OCI-LY1 (cell line): Measurements from ENCODE around the gene TNFSF13.

Source experiments
- H2AFZ ChIP-seq: fragments of 200-600 bp; sonication (generic), shearing (Covaris generic); 2 replicates; pipeline ENCODE4 v1.6.0; 2014; ENCODE audit warnings: antibody characterized with exemption, mild to moderate bottlenecking, low read length
- H3F3A ChIP-seq: fragments of 200-600 bp; sonication (generic), shearing (Covaris generic); 2 replicates; pipeline ENCODE4 v1.6.0; 2014; ENCODE audit warnings: mild to moderate bottlenecking, antibody characterized with exemption, low read length, moderate library complexity; ENCODE audit not compliant: insufficient read depth
- H3K27ac ChIP-seq: fragments of 200-600 bp; sonication (generic); 2 replicates; pipeline ENCODE4 v1.5.1; 2014; ENCODE audit warnings: low read length, mixed run types, mild to moderate bottlenecking, low read depth; ENCODE audit not compliant: poor library complexity, severe bottlenecking
- H3K27me3 ChIP-seq: fragments of 200-600 bp; sonication (generic); 2 replicates; pipeline ENCODE4 v1.6.0; 2014; ENCODE audit warnings: antibody characterized with exemption, mild to moderate bottlenecking, low read length, moderate library complexity; ENCODE audit not compliant: insufficient read depth
- H3K36me3 ChIP-seq: fragments of 200-600 bp; sonication (generic); 2 replicates; pipeline ENCODE4 v1.6.1; 2014; ENCODE audit warnings: mild to moderate bottlenecking, antibody characterized with exemption, low read length, moderate library complexity, mixed read lengths; ENCODE audit not compliant: insufficient read depth
- H3K4me1 ChIP-seq: fragments of 200-600 bp; sonication (generic); 2 replicates; pipeline ENCODE4 v1.5.1; 2014; ENCODE audit warnings: mild to moderate bottlenecking, low read length, moderate library complexity; ENCODE audit not compliant: insufficient read depth, severe bottlenecking
- H3K4me2 ChIP-seq: fragments of 200-600 bp; sonication (generic), shearing (Covaris generic); 2 replicates; pipeline ENCODE4 v1.6.1; 2014; ENCODE audit warnings: low read length
- H3K4me3 ChIP-seq: fragments of 200-600 bp; sonication (generic); 2 replicates; pipeline ENCODE4 v1.5.1; 2014; ENCODE audit warnings: low read length, low read depth, mild to moderate bottlenecking, mixed read lengths; ENCODE audit not compliant: poor library complexity, severe bottlenecking
- H3K79me2 ChIP-seq: fragments of 200-600 bp; shearing (Covaris generic); 2 replicates; pipeline ENCODE4 v1.6.1; 2016; ENCODE audit warnings: mixed run types, low read length, mixed read lengths; ENCODE audit not compliant: insufficient read depth
- H3K9ac ChIP-seq: fragments of 200-600 bp; sonication (generic), shearing (Covaris generic); 2 replicates; pipeline ENCODE4 v1.6.1; 2014; ENCODE audit warnings: mild to moderate bottlenecking, low read length, mixed read lengths
- H3K9me2 ChIP-seq: fragments of 200-600 bp; sonication (generic), shearing (Covaris generic); 2 replicates; pipeline ENCODE4 v1.6.1; 2014; ENCODE audit warnings: low read depth, mild to moderate bottlenecking, low read length, mixed read lengths
- H3K9me3 ChIP-seq: fragments of 200-600 bp; shearing (Covaris generic); 2 replicates; pipeline ENCODE4 v1.6.1; 2014; ENCODE audit warnings: low read length, mixed read lengths
- H4K20me1 ChIP-seq: fragments of 200-600 bp; sonication (generic), shearing (Covaris generic); 2 replicates; pipeline ENCODE4 v1.6.0; 2016; ENCODE audit warnings: mild to moderate bottlenecking, low read length; ENCODE audit not compliant: insufficient read depth
- CTCF ChIP-seq: fragments of 200-600 bp; sonication (generic), shearing (Covaris generic); IDR thresholded peaks from 2 replicates; pipeline ENCODE4 v1.5.1; 2017; ENCODE audit warnings: mild to moderate bottlenecking, antibody characterized with exemption, low read length, moderate library complexity, mixed read lengths
- EZH2 ChIP-seq: fragments of 200-600 bp; sonication (generic), shearing (Covaris generic); IDR thresholded peaks from 2 replicates; pipeline ENCODE4 v1.8.0; 2017; ENCODE audit warnings: borderline replicate concordance, mixed run types, mild to moderate bottlenecking, antibody characterized with exemption, low read length, moderate library complexity, mixed read lengths

Gene TNFSF13

GRCh38 chr17:7563115-7563869 lies 4.7 kb downstream of the TNFSF13 start:
- no peak for TF ChIP-seq EZH2
- TF ChIP-seq CTCF: no peak
- Histone ChIP-seq H3K27me3 (peaks cover 8% of the 10 kb centered on the region; the same call in 1 of the 2 replicates), H3F3A (no peaks in the 10 kb centered on the region), H3K4me2 (peak overlapping the region; percentile 89), H3K27ac (no peak overlapping the region), H3K4me1 (peaks cover 28% of the 10 kb centered on the region), H3K79me2 (peaks cover 9% of the 10 kb centered on the region; the same call in 1 of the 2 replicates), H3K4me3 (peak overlapping the region; percentile 77), H3K9ac (peak overlapping the region; percentile 93), H3K9me2 (no peaks in the 10 kb centered on the region), H4K20me1 (no peaks in the 10 kb centered on the region), H3K36me3 (peaks cover 45% of the 10 kb centered on the region), H3K9me3 (no peaks in the 10 kb centered on the region), H2AFZ (no peak overlapping the region)

GRCh38 chr17:7569571-7569970 lies 11.0 kb downstream of the TNFSF13 start:
- no peak for TF ChIP-seq EZH2
- no peak for TF ChIP-seq CTCF
- H3K36me3 ChIP-seq: peaks cover 84% of the 10 kb centered on the region

GRCh38 chr17:7570351-7570750 lies 11.8 kb downstream of the TNFSF13 start:
- peaks cover 22% of the 10 kb centered on the region for H3K4me1 ChIP-seq
- no peak overlapping the region for H3K27ac ChIP-seq
- H3F3A ChIP-seq: peaks cover 10% of the 10 kb centered on the region; the same call in 1 of the 2 replicates
- no peak overlapping the region for H3K9ac ChIP-seq
- no peak for TF ChIP-seq EZH2
- TF ChIP-seq CTCF: no peak
- no peaks in the 10 kb centered on the region for H3K27me3 ChIP-seq
- no peaks in the 10 kb centered on the region for H3K9me2 ChIP-seq
- H4K20me1 ChIP-seq: peaks cover 5% of the 10 kb centered on the region; the same call in 1 of the 2 replicates
- H3K4me2 ChIP-seq: no peak overlapping the region
- no peak overlapping the region for H3K4me3 ChIP-seq
- no peaks in the 10 kb centered on the region for H3K9me3 ChIP-seq
- H3K36me3 ChIP-seq: peaks cover 84% of the 10 kb centered on the region
- peaks cover 27% of the 10 kb centered on the region for H3K79me2 ChIP-seq
- H2AFZ ChIP-seq: no peak overlapping the region

More at GRCh38 chr17:7569571-7569970, 11.0 kb downstream of the TNFSF13 start:
- H4K20me1 ChIP-seq: no peaks in the 10 kb centered on the region
- H2AFZ ChIP-seq: no peak overlapping the region
- no peak overlapping the region for H3K27ac ChIP-seq
- H3K9ac ChIP-seq: no peak overlapping the region
- peaks cover 19% of the 10 kb centered on the region for H3K79me2 ChIP-seq
- 0 out of 2 replicates have a peak, but pooled peaks cover 6% of the 10 kb centered on the region for H3F3A ChIP-seq
- peaks cover 15% of the 10 kb centered on the region for H3K4me1 ChIP-seq
- H3K9me2 ChIP-seq: no peaks in the 10 kb centered on the region
- H3K4me2 ChIP-seq: no peak overlapping the region
- H3K4me3 ChIP-seq: no peak overlapping the region
- no peaks in the 10 kb centered on the region for H3K9me3 ChIP-seq
- H3K27me3 ChIP-seq: no peaks in the 10 kb centered on the region
